ENCODE data around the gene ITGAD. TPM values are rescaled to one million over a fixed set of nuclear protein-coding genes. Genes with fewer than 3 reads are reported as not detected.

The ITGAD gene
- total RNA-seq, 1 donor from 2014 or later: not detected

- H3K4me3 ChIP-seq (ENCODE audit: insufficient read depth, low read depth, low read length): no peak within 1 kb of the TSS
- no peak for FAIRE-seq
- no peaks in the 10 kb centered on the region for H3K79me2 ChIP-seq (ENCODE audit: insufficient read depth, low read length)
- H3K27ac ChIP-seq (ENCODE audit: low read depth, low read length): no peak within 1 kb of the TSS
- H3K9ac ChIP-seq (ENCODE audit: low read length): no peak within 1 kb of the TSS
- H3K9me3 ChIP-seq (ENCODE audit: insufficient read depth, low read depth, low read length): peaks cover 3% of the 10 kb centered on the region
- no peaks in the 10 kb centered on the region for H3K4me1 ChIP-seq (ENCODE audit: insufficient read depth, low read length)
- H4K20me1 ChIP-seq (ENCODE audit: insufficient read depth, low read length): no peaks in the 10 kb centered on the region
- H3K27me3 Mint-ChIP-seq (ENCODE audit: low read depth, unreplicated experiment): peaks cover 29% of the 10 kb centered on the region
- no peak within 1 kb of the TSS for H3K27ac Mint-ChIP-seq (ENCODE audit: unreplicated experiment)
- no peaks in the 10 kb centered on the region for H3K36me3 ChIP-seq (ENCODE audit: insufficient read depth, low read length)
- DNase-seq (ENCODE audit: low read depth): no peak
- H3K4me1 Mint-ChIP-seq (ENCODE audit: low read depth, unreplicated experiment): no peaks in the 10 kb centered on the region
- no peaks in the 10 kb centered on the region for H3K36me3 Mint-ChIP-seq (ENCODE audit: low read depth, unreplicated experiment)
- H3K4me3 Mint-ChIP-seq (ENCODE audit: unreplicated experiment): no peak within 1 kb of the TSS
- TF ChIP-seq CTCF (IDR thresholded peaks at IDR 0.05; ENCODE audit: insufficient read depth, low read depth, low read length) (no peak), EZH2 (IDR thresholded peaks at IDR 0.05; ENCODE audit: insufficient read depth, low read length) (no peak)
- no peaks in the 10 kb centered on the region for H3K27me3 ChIP-seq (ENCODE audit: insufficient read depth, low read length)
- H3K4me2 ChIP-seq (ENCODE audit: low read length): no peak within 1 kb of the TSS
- H3K9me3 Mint-ChIP-seq (ENCODE audit: unreplicated experiment): no peaks in the 10 kb centered on the region
- H2AFZ ChIP-seq (ENCODE audit: low read depth, low read length): peak within 1 kb of the TSS; percentile 10
Observed at GRCh38 chr16:31354394-31355291, 38.5 kb upstream of the ITGAD start, which contains the start of gene ITGAX. TSS of gene ITGAX (plus strand) at chr16:31355176. CDS start at chr16:31355255, 79 bp downstream.

GRCh38 chr16:31355431-31356100 is 37.6 kb upstream of the ITGAD start:
- TF ChIP-seq EZH2 (IDR thresholded peaks at IDR 0.05; ENCODE audit: insufficient read depth, low read length) (no peak), CTCF (IDR thresholded peaks at IDR 0.05; ENCODE audit: insufficient read depth, low read depth, low read length) (no peak)
- DNase-seq (ENCODE audit: low read depth) (no peak), FAIRE-seq (no peak)
- Histone ChIP-seq H3K4me3 (ENCODE audit: insufficient read depth, low read depth, low read length) (no peak overlapping the region), H3K79me2 (ENCODE audit: insufficient read depth, low read length) (no peaks in the 10 kb centered on the region), H3K4me1 (ENCODE audit: insufficient read depth, low read length) (no peaks in the 10 kb centered on the region), H3K9me3 (ENCODE audit: insufficient read depth, low read depth, low read length) (no peaks in the 10 kb centered on the region), H3K27ac (ENCODE audit: low read depth, low read length) (no peak overlapping the region), H3K36me3 (ENCODE audit: insufficient read depth, low read length) (no peaks in the 10 kb centered on the region), H2AFZ (ENCODE audit: low read depth, low read length) (peak overlapping the region; percentile 10), H3K9ac (ENCODE audit: low read length) (no peak overlapping the region), H3K27me3 (ENCODE audit: insufficient read depth, low read length) (no peaks in the 10 kb centered on the region), H4K20me1 (ENCODE audit: insufficient read depth, low read length) (no peaks in the 10 kb centered on the region), H3K4me2 (ENCODE audit: low read length) (no peak overlapping the region)
- Mint-ChIP-seq H3K4me1 (ENCODE audit: low read depth, unreplicated experiment) (no peaks in the 10 kb centered on the region), H3K27me3 (ENCODE audit: low read depth, unreplicated experiment) (peaks cover 25% of the 10 kb centered on the region), H3K27ac (ENCODE audit: unreplicated experiment) (no peak overlapping the region), H3K36me3 (ENCODE audit: low read depth, unreplicated experiment) (no peaks in the 10 kb centered on the region), H3K9me3 (ENCODE audit: unreplicated experiment) (no peaks in the 10 kb centered on the region), H3K4me3 (ENCODE audit: unreplicated experiment) (no peak overlapping the region)

All from astrocyte (in vitro differentiated cells and primary cell).